ENCODE results near the gene DTNBP1. TPM values are rescaled to one million over a fixed set of nuclear protein-coding genes. Genes with fewer than 3 reads are reported as not detected.
"Not testable (repeated sequence)": the region's sequence is repeated elsewhere in the genome, so short reads cannot be mapped to it uniquely, and the experiment has no call there.

The DTNBP1 gene
- total RNA-seq, 4 donors from 2014 or later, result 5.2 to 14.7 (median 7.5) TPM

DNA sequence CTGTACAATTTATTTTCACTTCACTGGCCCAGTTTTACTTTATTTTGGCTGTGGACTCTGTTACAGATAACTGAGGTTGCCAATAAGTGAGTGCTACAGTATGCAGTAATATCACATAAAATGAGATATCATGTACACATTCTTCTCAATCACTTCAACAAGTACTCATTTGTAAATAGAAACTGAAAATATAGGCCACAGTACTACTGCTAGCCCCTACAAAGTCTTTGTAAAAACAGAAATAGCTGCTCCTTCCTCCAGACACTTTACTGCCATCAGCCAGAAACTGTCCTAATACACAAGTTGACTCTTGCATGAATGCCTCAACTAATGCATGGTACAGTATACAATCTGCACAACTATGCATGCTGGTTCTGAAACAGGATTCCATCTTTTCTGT lies 9.2 kb downstream of the DTNBP1 start:
- DNase-seq, result no peak
- Histone ChIP-seq H3K4me3 (no peak overlapping the region), H3K9me3 (no peaks in the 10 kb centered on the region), H3K27me3 (no peaks in the 10 kb centered on the region), H3K4me1 (no peaks in the 10 kb centered on the region), H3K27ac (no peak overlapping the region), H3K36me3 (peaks cover 0 to 24% (median 5%) of the 10 kb centered on the region in 3 donors)
- intact Hi-C loops (cut with DNase I), result no loop called here
- TF ChIP-seq, protein P1, sequence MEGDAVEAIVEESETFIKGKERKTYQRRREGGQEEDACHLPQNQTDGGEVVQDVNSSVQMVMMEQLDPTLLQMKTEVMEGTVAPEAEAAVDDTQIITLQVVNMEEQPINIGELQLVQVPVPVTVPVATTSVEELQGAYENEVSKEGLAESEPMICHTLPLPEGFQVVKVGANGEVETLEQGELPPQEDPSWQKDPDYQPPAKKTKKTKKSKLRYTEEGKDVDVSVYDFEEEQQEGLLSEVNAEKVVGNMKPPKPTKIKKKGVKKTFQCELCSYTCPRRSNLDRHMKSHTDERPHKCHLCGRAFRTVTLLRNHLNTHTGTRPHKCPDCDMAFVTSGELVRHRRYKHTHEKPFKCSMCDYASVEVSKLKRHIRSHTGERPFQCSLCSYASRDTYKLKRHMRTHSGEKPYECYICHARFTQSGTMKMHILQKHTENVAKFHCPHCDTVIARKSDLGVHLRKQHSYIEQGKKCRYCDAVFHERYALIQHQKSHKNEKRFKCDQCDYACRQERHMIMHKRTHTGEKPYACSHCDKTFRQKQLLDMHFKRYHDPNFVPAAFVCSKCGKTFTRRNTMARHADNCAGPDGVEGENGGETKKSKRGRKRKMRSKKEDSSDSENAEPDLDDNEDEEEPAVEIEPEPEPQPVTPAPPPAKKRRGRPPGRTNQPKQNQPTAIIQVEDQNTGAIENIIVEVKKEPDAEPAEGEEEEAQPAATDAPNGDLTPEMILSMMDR (IDR thresholded peaks at IDR 0.05), result no peak
- no peak for TF ChIP-seq POLR2A (IDR thresholded peaks at IDR 0.05)

DNA sequence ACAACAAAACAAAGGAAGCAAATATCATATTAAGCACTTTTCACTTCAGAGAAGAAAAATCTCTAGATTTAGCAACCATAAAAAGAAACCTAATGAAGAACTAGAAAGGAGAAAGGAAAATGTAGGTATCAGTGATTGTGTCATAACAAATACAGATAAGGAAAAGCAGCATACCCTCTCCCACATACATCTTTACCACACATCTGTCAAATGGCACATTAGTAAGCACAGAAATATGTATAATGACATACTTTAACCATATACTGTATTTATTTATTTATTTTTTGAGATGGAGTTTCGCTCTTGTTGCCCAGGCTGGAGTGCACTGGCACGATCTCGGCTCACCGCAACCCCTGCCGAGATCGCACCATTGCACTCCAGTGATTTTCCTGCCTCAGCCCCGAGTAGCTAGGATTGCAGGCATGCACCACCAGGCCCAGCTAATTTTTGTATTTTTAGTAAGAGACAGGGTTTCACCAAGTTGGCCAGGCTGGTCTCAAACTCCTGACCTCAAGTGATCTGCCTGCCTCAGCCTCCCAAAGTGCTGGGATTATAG lies 12.7 kb downstream of the DTNBP1 start:
- intact Hi-C loops (cut with DNase I), result not testable (repeated sequence)
- WGBS, 2 donors, result 89 to 90% methylated on average over 7 of the region's 7 CpGs

DNA sequence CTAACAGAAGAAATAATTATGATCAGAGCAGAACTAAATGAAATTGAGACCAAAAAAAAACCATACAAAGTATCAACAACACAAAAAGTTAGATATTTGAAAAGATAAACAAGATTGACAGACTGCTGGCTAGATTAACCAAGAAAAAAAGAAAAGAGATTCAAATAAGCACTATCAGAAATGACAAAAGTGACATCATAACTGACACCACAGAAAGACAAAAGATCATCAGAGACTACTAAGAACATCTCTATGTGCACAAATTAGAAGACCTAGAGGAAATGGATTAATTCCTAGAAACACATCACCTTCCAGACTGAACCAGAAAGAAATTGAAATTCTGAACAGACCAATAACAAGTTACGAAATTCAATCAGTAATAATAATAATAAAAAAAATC lies 17.9 kb downstream of the DTNBP1 start:
- Histone ChIP-seq H3K27ac (no peak overlapping the region), H3K27me3 (no peaks in the 10 kb centered on the region), H3K4me3 (no peak overlapping the region), H3K4me1 (no peaks in the 10 kb centered on the region), H3K36me3 (peaks cover 0 to 51% (median 1%) of the 10 kb centered on the region in 3 donors), H3K9me3 (peaks cover 0 to 22% (median 20%) of the 10 kb centered on the region in 3 donors)
- TF ChIP-seq, protein P1 (IDR thresholded peaks at IDR 0.05), result no peak
- no peak for TF ChIP-seq POLR2A (IDR thresholded peaks at IDR 0.05)
- intact Hi-C loops (cut with DNase I), result no loop called here
- 94 to 95% methylated on average over 1 of the region's 1 CpG for WGBS, 2 donors
- no peak for DNase-seq

More for the DNA sequence above, 12.7 kb downstream of the DTNBP1 start:
- not testable (repeated sequence) for H3K27ac ChIP-seq, H3K9me3 ChIP-seq, H3K4me3 ChIP-seq, DNase-seq, H3K4me1 ChIP-seq, H3K27me3 ChIP-seq
- H3K36me3 ChIP-seq, result peaks cover 0 to 36% (median 5%) of the 10 kb centered on the region in 3 donors

DNA sequence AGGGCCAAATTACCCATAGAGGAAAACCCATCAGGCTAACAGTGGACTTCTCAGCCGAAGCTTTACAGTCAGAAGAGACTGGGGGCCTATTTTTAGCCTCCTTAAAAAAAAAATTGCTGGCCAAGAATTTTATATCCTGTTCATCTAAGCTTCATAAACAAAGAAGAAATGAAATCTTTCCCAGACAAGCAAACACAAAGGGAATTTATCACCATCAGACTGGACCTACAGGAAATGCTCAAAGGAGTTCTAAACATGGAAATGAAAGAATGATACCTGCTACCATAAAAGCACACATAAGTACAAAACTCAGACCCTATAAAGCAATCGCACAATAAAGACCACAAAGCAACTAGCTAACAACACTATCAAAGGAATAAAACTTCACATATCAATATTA lies 19.3 kb downstream of the DTNBP1 start:
- Histone ChIP-seq H3K36me3 (peaks cover 0 to 41% (median 0%) of the 10 kb centered on the region in 3 donors), H3K4me3 (no peak overlapping the region), H3K27ac (no peak overlapping the region), H3K4me1 (no peaks in the 10 kb centered on the region), H3K27me3 (no peaks in the 10 kb centered on the region), H3K9me3 (peaks cover 0 to 22% (median 20%) of the 10 kb centered on the region in 3 donors)
- no peak for DNase-seq
- 94 to 98% methylated on average over 2 of the region's 2 CpGs for WGBS, 2 donors
- intact Hi-C loops (cut with DNase I), result no loop called here
- TF ChIP-seq, protein P1 (IDR thresholded peaks at IDR 0.05), result no peak

DNA sequence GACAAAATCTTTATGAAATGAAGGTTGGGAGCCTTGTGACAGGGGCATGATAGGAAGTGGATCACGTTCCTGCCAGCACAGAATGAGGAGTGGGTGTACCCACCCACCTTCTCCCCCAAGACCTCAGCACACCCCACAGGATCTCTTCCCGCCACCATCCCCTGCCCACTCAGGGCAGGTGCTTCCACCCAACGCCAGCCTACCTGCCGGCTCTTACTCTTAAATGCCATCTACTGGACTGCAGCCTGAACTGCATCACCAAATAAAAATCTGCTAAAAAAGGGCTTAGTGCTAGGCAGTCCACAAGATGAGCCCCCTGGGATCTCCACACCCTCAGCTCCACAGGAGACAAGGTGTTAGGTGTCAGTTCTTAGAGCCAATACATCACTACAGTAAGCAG lies 20.6 kb downstream of the DTNBP1 start:
- H3K4me1 ChIP-seq, result no peaks in the 10 kb centered on the region
- DNase-seq, result no peak
- H3K36me3 ChIP-seq, result peaks cover 0 to 43% (median 0%) of the 10 kb centered on the region in 3 donors
- H3K4me3 ChIP-seq, result no peak overlapping the region
- intact Hi-C loops (cut with DNase I), result no loop called here
- TF ChIP-seq POLR2A (IDR thresholded peaks at IDR 0.05), result no peak
- TF ChIP-seq, protein P1 (IDR thresholded peaks at IDR 0.05), result peak in 1 of 6 experiments; percentile 37
- WGBS, 2 donors, result 53 to 84% methylated on average over 3 to 4 of the region's 4 CpGs
- H3K27me3 ChIP-seq, result no peaks in the 10 kb centered on the region
- no peak overlapping the region for H3K27ac ChIP-seq
- peaks cover 0 to 24% (median 22%) of the 10 kb centered on the region in 3 donors for H3K9me3 ChIP-seq

DNA sequence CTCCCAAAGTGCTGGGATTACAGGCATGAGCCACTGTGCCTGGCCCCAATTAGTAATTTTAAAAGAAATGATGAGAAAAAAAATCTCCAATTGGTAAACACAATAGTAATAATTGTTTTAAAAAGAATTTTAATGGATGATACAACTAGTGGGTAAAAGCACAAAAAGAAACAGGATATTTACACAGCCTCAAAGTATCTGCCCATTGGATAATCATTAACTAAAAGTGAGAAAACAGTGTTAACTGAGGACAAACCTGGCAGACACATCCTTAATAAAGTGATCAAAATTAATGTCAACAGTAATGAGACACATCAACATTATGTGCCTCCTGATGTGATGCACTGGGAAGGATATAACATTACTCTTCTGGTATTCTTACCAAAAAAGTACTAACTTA lies 24.5 kb downstream of the DTNBP1 start:
- Histone ChIP-seq H3K36me3 (peaks cover 0 to 63% (median 0%) of the 10 kb centered on the region in 3 donors), H3K9me3 (peaks cover 0 to 13% (median 8%) of the 10 kb centered on the region in 3 donors), H3K4me3 (no peak overlapping the region), H3K27me3 (no peaks in the 10 kb centered on the region), H3K4me1 (no peaks in the 10 kb centered on the region), H3K27ac (no peak overlapping the region)
- DNase-seq, result no peak
- intact Hi-C loops (cut with DNase I), result no loop called here
- TF ChIP-seq, protein P1 (IDR thresholded peaks at IDR 0.05), result no peak

All from esophagus squamous epithelium (tissue), 5 donors.